Measurements from ENCODE around the gene DENND5A.
"Not testable (repeated sequence)": the region's sequence is repeated elsewhere in the genome, so short reads cannot be mapped to it uniquely, and the experiment has no call there.

The DENND5A gene

GRCh38 chr11:9137293-9138132 lies 127.6 kb downstream of the DENND5A start:
- DNase-seq, result peak; percentile 57 to 63

GRCh38 chr11:9136741-9137140 lies 128.4 kb downstream of the DENND5A start:
- no peak for DNase-seq

- no peak for DNase-seq
These were observed 131.2 kb downstream of the DENND5A start for GRCh38 chr11:9133956-9134355.

- no peak for DNase-seq
These were observed 132.8 kb downstream of the DENND5A start for GRCh38 chr11:9132203-9132878.

GRCh38 chr11:9130297-9130696 lies 134.9 kb downstream of the DENND5A start:
- no peak for DNase-seq

GRCh38 chr11:9126636-9127035 lies 138.5 kb downstream of the DENND5A start:
- DNase-seq, result no peak

GRCh38 chr11:9125185-9125886 lies 139.8 kb downstream of the DENND5A start:
- DNase-seq, result no peak

- no peak for DNase-seq
These were observed 141.4 kb downstream of the DENND5A start for GRCh38 chr11:9123595-9124304.

- DNase-seq, result no peak
These were observed 143.7 kb downstream of the DENND5A start for GRCh38 chr11:9121469-9121796.

GRCh38 chr11:9120664-9121468 lies 144.3 kb downstream of the DENND5A start:
- DNase-seq, result no peak

GRCh38 chr11:9118277-9118676 lies 146.9 kb downstream of the DENND5A start:
- DNase-seq, result no peak

- no peak for DNase-seq
These were observed 153.1 kb downstream of the DENND5A start for GRCh38 chr11:9112075-9112474.

GRCh38 chr11:9109858-9110731 lies 155.1 kb downstream of the DENND5A start:
- DNase-seq, result no peak

- DNase-seq, result no peak
These were observed 160.6 kb downstream of the DENND5A start for GRCh38 chr11:9104580-9104979.

GRCh38 chr11:9103542-9104276 lies 161.4 kb downstream of the DENND5A start:
- DNase-seq, result no peak

- DNase-seq, result no peak
These were observed 165.5 kb downstream of the DENND5A start for GRCh38 chr11:9099617-9100016.

GRCh38 chr11:9098455-9098854 lies 166.7 kb downstream of the DENND5A start:
- not testable (repeated sequence) for DNase-seq

- DNase-seq, result not testable (repeated sequence)
These were observed 167.8 kb downstream of the DENND5A start for GRCh38 chr11:9097186-9097943.

GRCh38 chr11:9096427-9096826 lies 168.7 kb downstream of the DENND5A start:
- DNase-seq, result no peak

- DNase-seq, result no peak
These were observed 169.7 kb downstream of the DENND5A start for GRCh38 chr11:9095421-9095820.

Measured in activated CD4-positive, alpha-beta T cell treated with anti-CD3 and anti-CD28 coated beads, Interleukin-2, amount 50 U/mL, for 4 hours (primary cell).